Measurements from ENCODE around the gene MEIS3. TPM values are rescaled to one million over a fixed set of nuclear protein-coding genes. Genes with fewer than 3 reads are reported as not detected.

MEIS3 gene
- total RNA-seq, 1 donor from 2014 or later, result 3.4 TPM

- ATAC-seq (peak; percentile 97), DNase-seq (peak; percentile 84)
- intact Hi-C loops (cut with micrococcal nuclease), result loop anchor here (5.0 kb wide), 1 partner anchor 270 kb away; no protein-coding TSS in a partner anchor
Measured at GRCh38 chr19:47436712-47437401, 17.5 kb upstream of the MEIS3 start.

GRCh38 chr19:47435883-47436417 lies 16.6 kb upstream of the MEIS3 start:
- DNase-seq (no peak), ATAC-seq (no peak)
- intact Hi-C loops (cut with micrococcal nuclease), result loop anchor here (5.0 kb wide), 1 partner anchor 271 kb away; no protein-coding TSS in a partner anchor

DNA sequence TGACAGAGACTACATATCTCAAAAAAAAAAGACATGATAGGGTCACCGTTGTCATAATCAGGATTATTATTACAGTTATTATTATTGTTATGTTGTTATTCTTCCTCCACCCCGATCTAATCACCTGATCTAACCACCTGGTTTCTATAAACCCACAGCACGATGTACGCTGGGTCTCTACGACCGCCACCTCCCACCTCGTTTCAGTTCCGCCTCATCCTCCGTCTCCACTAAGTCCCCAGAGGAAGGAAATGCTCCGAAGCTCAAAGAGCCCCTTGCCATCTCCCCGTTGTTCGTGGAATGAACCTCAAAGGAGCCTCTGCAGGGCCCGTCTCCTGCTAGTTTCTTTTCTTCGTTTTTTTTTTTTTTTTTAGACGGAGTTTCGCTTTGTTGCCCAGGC lies 15.9 kb upstream of the MEIS3 start:
- intact Hi-C loops (cut with micrococcal nuclease), result loop anchor here (5.0 kb wide), 1 partner anchor 272 kb away; no protein-coding TSS in a partner anchor
- ATAC-seq (no peak), DNase-seq (no peak)

GRCh38 chr19:47434088-47434487 lies 14.8 kb upstream of the MEIS3 start:
- no peak for DNase-seq
- no peak for ATAC-seq
- intact Hi-C loops (cut with micrococcal nuclease), result no loop called here

GRCh38 chr19:47433121-47433520 lies 13.8 kb upstream of the MEIS3 start:
- no peak for ATAC-seq
- DNase-seq, result no peak
- intact Hi-C loops (cut with micrococcal nuclease), result no loop called here

DNA sequence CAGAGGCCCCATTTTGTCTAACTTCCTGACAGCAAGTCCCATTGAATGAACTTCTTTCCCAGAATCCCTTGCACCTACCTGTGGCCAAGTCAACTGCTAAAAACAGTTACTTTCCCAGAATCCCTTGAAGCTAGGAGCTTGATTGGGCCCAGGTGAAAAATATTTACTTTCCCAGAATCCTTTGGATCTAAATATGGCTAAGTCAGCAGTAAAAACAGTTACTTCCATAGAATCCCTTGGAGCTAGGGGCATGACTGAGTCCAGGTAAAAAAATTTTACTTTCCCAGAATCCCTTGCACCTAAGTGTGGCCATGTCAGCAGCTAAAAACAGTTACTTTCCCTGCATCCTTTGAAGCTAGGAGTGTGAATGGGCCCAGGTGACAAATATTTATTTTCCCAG lies 13.2 kb upstream of the MEIS3 start:
- DNase-seq, result no peak
- no peak for ATAC-seq
- intact Hi-C loops (cut with micrococcal nuclease), result no loop called here

- intact Hi-C loops (cut with micrococcal nuclease), result no loop called here
- no peak for ATAC-seq
- no peak for DNase-seq
Measured at GRCh38 chr19:47432091-47432490, 12.8 kb upstream of the MEIS3 start.

DNA sequence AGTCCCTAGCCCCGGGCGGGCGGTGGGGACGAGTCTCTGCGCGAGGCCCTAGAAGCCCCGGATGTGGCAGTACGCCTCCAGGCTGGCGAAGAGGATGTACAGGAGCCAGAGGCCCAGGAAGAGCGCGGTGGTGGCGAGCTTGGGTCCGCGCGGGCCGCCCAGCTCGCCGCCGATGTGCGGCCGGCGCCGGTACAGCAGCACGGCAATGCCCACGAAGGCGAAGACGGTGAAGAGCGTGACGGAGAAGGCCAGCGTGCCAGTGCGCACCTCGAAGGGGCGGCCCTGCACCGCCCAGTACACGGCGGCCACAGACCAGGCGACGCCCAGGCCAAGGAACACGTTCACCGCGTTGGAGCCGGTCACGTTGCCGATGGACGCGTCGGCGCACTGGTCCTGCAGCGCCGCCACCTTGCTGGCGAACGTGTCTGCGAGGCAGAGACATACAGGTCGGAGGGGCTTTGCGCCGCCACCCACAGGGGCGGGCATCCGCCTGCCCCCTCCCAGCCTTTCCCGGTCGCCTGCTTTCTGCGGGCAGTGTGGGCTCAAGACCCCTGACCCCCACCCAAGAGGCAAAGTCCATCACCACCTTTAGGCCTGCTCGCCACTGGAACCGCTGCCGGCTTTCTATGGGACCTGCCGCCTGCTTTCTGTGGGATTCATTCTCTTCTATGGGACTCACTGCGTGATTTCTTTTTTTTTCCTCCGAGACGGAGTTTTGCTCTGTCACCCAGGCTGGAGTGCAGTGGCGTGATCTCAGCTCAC lies 10.9 kb upstream of the MEIS3 start:
- DNase-seq (peak; percentile 53), ATAC-seq (peak; percentile 22)
- intact Hi-C loops (cut with micrococcal nuclease), result no loop called here

DNA sequence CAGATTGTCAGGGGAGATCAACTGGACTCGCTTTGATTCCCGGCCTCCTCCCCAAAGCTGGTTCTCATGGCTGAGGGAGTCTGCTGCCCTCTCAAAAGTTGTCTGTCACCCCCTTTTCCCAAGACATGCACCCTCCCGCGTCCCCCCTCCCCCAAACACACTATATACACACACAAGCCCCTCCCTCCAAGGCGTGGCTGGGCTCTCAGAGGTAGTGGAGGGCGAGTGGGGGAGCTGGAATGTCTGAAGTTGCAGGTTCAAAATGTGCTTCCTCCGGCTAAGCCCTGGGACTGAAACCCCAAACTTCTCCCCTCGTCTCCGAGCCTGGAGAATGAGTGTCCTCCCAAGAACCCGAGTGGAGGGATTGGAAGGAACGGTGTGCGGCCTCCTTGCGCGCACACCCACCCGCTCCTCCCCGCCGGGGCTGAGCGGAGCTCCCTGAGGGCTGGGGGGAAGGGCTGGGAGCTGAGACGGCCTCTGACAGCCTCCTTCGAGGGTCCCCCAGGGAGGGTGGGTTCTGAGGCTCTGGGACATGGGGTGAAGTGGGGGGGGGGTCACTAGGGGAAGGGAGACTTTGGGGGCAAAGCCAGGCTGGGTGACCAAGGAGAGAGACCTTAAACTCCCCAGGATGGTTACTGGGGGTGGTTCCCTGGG lies 9.9 kb upstream of the MEIS3 start:
- DNase-seq (no peak), ATAC-seq (no peak)
- intact Hi-C loops (cut with micrococcal nuclease), result no loop called here

GRCh38 chr19:47428177-47428894 lies 9.0 kb upstream of the MEIS3 start:
- intact Hi-C loops (cut with micrococcal nuclease), result no loop called here
- ATAC-seq (peak; percentile 92), DNase-seq (peak; percentile 83)

DNA sequence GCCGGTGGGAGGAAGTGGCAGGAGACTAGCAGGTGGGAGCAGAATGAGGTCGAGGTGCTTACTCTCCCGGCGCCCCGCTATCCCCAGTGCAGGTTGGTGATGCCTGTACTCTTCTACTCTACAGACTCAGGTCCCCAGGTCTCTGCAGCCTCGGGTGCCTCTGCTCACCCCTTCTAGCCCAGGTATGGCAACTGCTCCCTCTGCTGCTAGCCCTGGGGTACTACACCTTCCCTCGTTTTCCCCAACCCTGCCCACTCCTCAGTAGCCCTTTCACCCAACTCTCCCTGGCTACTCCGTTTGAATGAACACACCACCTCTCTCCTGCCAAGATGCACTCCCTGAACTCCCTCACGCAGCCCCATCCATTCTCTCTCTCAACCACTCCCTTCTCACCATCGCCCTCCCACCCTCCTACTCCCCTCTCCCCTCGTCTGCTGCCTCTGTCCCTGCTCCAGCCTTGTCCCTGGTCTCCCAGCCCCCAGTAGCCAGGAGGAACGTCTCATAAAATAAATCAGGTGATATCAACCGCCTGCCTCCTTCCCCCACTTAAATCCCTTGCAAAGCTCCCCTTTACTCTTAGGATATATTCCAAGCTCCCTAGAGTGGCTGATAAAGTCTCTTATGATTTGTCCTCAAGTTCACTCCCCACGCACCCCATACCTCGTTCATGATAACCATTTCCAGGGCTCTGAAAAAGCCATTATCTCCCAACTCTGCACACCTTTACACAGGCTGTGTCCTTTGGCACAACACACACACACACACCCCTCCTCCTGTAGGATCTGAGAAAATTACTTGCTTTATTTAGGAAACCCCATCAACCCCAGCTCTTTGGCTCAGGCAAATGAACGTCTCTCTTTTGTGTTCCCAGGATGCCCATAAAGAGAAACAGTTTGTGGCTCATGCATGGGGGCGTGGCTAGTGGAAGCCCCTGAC lies 8.2 kb upstream of the MEIS3 start:
- DNase-seq, result peak; percentile 64
- intact Hi-C loops (cut with micrococcal nuclease), result no loop called here
- peak; percentile 72 for ATAC-seq

- no peak for ATAC-seq
- intact Hi-C loops (cut with micrococcal nuclease), result no loop called here
Measured at GRCh38 chr19:47423203-47423882, 4.0 kb upstream of the MEIS3 start.

DNA sequence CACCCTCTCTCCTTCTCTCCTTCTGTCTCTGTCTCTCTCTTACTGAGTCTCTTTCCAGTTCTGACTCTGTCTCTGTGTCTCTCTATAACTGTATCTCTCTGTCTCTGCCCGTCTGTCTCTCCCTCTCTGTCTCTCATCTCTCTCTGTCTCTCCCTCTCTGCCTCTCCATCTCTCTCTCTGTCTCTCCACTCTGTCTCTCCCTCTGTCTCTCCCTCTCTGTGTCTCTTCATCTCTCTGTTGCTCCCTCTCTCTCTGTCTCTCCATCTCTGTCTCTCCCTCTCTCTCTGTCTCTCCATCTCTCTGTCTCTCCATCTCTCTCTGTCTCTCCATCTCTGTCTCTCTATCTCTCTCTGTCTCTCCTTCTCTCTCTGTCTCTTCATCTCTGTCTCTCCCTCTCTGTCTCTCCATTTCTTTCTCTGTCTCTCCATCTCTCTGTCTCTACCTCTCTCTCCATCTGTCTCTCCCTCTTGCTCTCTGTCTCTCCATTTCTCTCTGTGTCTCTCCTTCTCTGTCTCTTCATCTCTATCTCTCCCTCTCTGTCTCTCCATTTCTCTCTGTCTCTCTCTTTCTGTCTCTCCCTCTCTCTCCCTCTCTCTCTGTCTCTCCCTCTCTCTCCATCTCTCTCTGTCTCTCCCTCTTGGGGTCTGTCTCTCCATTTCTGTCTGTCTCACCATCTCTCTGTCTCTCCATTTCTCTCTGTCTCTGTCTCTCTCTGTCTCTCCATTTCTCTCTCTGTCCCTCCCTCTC lies 3.3 kb upstream of the MEIS3 start:
- no peak for DNase-seq
- no peak for ATAC-seq
- intact Hi-C loops (cut with micrococcal nuclease), result no loop called here

More at GRCh38 chr19:47423203-47423882, 4.0 kb upstream of the MEIS3 start:
- no peak for DNase-seq

DNA sequence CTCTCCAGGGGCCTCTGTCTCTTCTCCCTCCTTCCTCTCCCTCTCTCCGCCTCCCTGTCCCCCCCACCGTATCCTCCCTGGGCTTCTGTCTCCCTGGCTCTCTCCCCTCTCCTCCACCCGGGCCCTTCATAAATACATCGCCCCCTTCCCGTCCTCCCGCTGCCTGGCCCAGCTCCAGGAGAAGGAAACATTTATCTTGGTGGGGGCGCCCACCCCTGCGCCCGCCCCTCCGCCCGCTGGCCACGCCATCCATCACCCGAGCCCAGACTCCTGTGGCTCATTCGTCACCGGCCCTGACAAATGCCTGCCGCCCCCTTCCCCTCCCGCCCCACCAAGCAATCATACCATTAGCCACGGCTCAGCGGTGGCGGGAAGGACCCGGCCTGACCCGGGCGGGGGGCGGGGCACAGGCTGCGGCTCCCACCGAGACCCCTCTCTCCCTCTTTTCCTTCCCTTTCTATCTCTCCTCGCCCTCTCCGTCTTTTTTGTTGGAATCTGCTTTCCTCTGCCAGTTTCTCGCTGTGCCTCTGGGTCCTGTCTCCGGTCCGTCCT lies 2.6 kb upstream of the MEIS3 start:
- DNase-seq (no peak), ATAC-seq (no peak)
- intact Hi-C loops (cut with micrococcal nuclease), result no loop called here

- intact Hi-C loops (cut with micrococcal nuclease), result no loop called here
- DNase-seq, result no peak
- ATAC-seq, result no peak
Measured at GRCh38 chr19:47421244-47421786, 2.0 kb upstream of the MEIS3 start.

DNA sequence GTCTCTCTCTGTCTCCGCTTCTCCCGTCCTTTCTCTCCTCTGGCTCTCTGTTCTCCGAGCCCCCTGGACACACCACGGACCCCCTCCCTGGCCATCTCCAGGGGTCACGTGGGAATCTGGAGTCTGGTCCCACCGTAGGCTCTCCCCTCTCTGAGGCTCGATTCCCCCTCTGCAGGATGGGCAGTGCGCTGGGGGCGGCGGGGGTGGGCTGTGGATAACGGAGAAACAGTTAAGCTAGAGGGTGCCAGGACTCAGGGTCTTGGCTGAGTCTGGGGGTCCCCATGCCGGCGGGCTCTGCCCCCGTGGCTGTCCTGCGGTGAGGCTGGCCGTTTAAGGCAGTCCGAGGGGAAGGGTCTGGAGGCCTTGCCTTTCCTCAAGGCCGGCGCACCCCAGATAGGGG lies 462 bp upstream of the MEIS3 start:
- intact Hi-C loops (cut with micrococcal nuclease), result no loop called here
- no peak for ATAC-seq
- no peak for DNase-seq

DNA sequence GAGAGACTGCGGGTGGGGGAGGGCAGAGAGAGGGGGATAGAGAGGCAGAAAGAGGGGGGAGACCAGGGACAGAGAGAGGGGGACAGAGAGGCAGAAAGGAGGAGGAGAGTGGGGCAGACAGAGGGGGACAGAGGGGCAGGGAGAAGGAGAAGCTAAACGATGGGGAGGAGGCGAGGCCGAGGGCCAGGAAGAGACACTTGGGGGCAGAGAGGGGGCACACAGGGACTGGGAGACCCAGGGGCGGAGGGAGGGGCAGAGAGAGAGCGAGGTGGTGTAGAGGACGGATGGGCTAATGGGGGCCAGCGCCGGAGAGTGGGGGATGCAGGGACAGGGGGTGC lies 666 bp downstream of the MEIS3 start:
- DNase-seq (no peak), ATAC-seq (no peak)
- intact Hi-C loops (cut with micrococcal nuclease), result no loop called here
